IPS-NIHi11 (cell line): ENCODE results near the gene C12orf50.
"Not testable (repeated sequence)": the region's sequence is repeated elsewhere in the genome, so short reads cannot be mapped to it uniquely, and the experiment has no call there.

Experiments
- DNase-seq: peaks from one replicate; pipeline ENCODE4 v3.0.0; 2012; ENCODE audit warnings: mixed read lengths, low spot score

Gene C12orf50

GRCh38 chr12:87988534-87988933 lies 40.7 kb downstream of the C12orf50 start:
- DNase-seq, result no peak

- DNase-seq, result no peak
Measured at GRCh38 chr12:87985069-87985675, 44.0 kb downstream of the C12orf50 start.

- no peak for DNase-seq
Measured at GRCh38 chr12:87982208-87982607, 47.0 kb downstream of the C12orf50 start.

GRCh38 chr12:87981495-87981894 lies 47.7 kb downstream of the C12orf50 start:
- no peak for DNase-seq

GRCh38 chr12:87975879-87976278 lies 53.3 kb downstream of the C12orf50 start:
- no peak for DNase-seq

GRCh38 chr12:87967871-87968270 lies 61.3 kb downstream of the C12orf50 start:
- DNase-seq, result no peak

GRCh38 chr12:87960566-87960965 lies 68.6 kb downstream of the C12orf50 start:
- DNase-seq, result no peak

GRCh38 chr12:87954028-87954427 lies 75.2 kb downstream of the C12orf50 start:
- not testable (repeated sequence) for DNase-seq

GRCh38 chr12:87953256-87953860 lies 75.8 kb downstream of the C12orf50 start:
- DNase-seq, result peak; percentile 49

- DNase-seq, result peak; percentile 20
Measured at GRCh38 chr12:87952850-87953249, 76.4 kb downstream of the C12orf50 start.

GRCh38 chr12:87952223-87952622 lies 77.0 kb downstream of the C12orf50 start:
- DNase-seq, result no peak

- DNase-seq, result no peak
Measured at GRCh38 chr12:87943762-87944161, 85.4 kb downstream of the C12orf50 start.

GRCh38 chr12:87943023-87943422 lies 86.2 kb downstream of the C12orf50 start:
- DNase-seq, result no peak

GRCh38 chr12:87939182-87939581 lies 90.0 kb downstream of the C12orf50 start:
- peak; percentile 20 for DNase-seq

- no peak for DNase-seq
Measured at GRCh38 chr12:87935216-87935615, 94.0 kb downstream of the C12orf50 start.

GRCh38 chr12:87933991-87934390 lies 95.2 kb downstream of the C12orf50 start:
- DNase-seq, result no peak

- no peak for DNase-seq
Measured at GRCh38 chr12:87931812-87932211, 97.4 kb downstream of the C12orf50 start.

- no peak for DNase-seq
Measured at GRCh38 chr12:87930627-87931026, 98.6 kb downstream of the C12orf50 start.
